Gastroesophageal sphincter (tissue), 3 donors: ENCODE data around the gene STK35.

Source experiments
- CTCF ChIP-seq, 4 experiments: fragments of 200-600 bp in 2 of 4; fragments of 450-650 bp in 2 of 4; sonication (generic) in 1 of 4; IDR thresholded peaks; one replicate each; pipeline ENCODE4 v1.5.1; 2017 to 2019; ENCODE audit warnings: antibody characterized with exemption in 4 of 4, mild to moderate bottlenecking in 2 of 4, moderate library complexity in 2 of 4
- POLR2AphosphoS5 ChIP-seq: sonication (generic); formaldehyde crosslinking; IDR thresholded peaks from one replicate; pipeline ENCODE4 v1.6.1; 2017; ENCODE audit warnings: antibody characterized with exemption

DNA sequence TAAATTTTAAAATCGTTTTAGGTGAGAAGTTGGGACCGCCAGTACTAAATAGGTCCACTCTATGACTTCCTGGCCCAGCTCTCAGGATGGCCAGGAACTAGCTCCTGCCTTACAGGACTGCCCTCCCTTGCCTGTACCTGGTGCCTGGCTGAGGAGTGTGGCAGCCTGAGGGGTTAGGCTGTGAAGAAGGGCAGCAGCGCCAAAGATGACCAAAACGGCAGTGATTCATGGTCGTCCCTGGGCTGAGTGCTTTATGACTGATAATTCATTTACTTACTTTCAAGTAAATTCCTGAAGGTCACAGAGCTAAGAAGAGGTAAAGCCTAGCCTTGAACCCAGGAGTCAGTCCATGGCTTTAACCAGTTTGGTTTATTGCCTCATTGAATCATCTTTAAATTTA is 22.1 kb downstream of the STK35 start:
- TF ChIP-seq POLR2AphosphoS5, result no peak
- no peak for TF ChIP-seq CTCF (IDR thresholded peaks at IDR 0.05)
